Body of pancreas (tissue), 4 donors: Measurements from ENCODE around the gene NEDD9.

Experiments used
- POLR2A ChIP-seq, 3 donors: fragments of 450-650 bp; IDR thresholded peaks; one replicate each; pipeline ENCODE4 v1.6.1; 2016; ENCODE audit warnings: antibody characterized with exemption in 3 of 3, mild to moderate bottlenecking in 2 of 3
- TF ChIP-seq, protein P1 (sequence below), 7 experiments: fragments of 450-650 bp in 4 of 7; fragments of 200-600 bp in 3 of 7; sonication (generic) in 3 of 7; IDR thresholded peaks; one replicate each; pipeline ENCODE4 v1.5.1; 2016 to 2019; ENCODE audit warnings: antibody characterized with exemption in 7 of 7

DNA sequence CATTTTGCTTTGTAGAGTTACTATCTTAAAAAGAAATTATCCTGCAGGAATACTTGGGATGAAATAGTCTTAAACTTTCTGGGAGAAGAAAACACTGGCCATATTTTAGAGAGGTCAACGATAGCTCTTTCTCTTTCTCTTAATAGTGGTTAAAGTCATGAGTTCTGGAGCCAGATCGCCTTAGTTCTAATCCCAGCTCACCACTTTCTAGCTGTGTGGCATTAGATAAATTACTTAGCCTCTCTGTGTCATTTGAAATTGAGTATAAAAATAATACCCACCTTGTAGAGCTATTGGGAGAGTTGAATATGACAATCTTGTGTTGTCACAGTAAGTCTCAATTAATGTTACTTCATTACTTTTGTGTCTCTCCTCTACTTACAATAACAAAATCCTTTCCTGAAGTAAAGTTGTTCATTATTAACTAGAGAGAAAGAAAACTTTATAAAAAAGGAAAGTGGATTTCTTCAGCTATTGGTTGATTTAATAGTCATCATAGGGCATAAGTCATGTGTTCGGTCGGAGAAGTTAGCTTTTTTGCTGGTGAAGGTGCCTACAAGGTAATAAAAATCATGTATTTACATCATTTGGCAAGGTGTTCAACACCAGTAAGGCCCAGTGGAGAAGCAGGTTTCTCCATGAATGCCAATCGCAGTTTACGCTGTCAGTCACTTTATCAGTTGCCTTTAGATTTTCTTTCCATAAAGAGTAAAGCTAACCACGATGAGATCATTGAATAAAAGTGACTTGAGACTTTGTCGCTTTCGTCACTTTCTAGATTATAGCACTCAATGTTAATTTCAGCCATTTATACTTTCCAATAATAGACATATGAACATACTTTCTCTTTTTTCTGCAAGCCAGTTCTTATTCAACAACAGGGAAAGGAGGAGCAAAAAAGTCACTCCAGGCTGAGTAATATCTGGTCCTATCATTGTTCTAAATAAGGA is 2.0 kb downstream of the NEDD9 start:
- TF ChIP-seq POLR2A (IDR thresholded peaks at IDR 0.05) = no peak
- TF ChIP-seq, protein P1, sequence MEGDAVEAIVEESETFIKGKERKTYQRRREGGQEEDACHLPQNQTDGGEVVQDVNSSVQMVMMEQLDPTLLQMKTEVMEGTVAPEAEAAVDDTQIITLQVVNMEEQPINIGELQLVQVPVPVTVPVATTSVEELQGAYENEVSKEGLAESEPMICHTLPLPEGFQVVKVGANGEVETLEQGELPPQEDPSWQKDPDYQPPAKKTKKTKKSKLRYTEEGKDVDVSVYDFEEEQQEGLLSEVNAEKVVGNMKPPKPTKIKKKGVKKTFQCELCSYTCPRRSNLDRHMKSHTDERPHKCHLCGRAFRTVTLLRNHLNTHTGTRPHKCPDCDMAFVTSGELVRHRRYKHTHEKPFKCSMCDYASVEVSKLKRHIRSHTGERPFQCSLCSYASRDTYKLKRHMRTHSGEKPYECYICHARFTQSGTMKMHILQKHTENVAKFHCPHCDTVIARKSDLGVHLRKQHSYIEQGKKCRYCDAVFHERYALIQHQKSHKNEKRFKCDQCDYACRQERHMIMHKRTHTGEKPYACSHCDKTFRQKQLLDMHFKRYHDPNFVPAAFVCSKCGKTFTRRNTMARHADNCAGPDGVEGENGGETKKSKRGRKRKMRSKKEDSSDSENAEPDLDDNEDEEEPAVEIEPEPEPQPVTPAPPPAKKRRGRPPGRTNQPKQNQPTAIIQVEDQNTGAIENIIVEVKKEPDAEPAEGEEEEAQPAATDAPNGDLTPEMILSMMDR (IDR thresholded peaks at IDR 0.05) = no peak
